HepG2 (cell line): ENCODE measurements around the gene ECD. TPM values are rescaled to one million over a fixed set of nuclear protein-coding genes. Genes with fewer than 3 reads are reported as not detected.

Experiments used
- CC2D1A ChIP-seq: sonication (generic); formaldehyde crosslinking; IDR thresholded peaks from 2 replicates; pipeline ENCODE4 v1.8.1; 2023; ENCODE audit warnings: mild to moderate bottlenecking, missing genetic modification reagents
- CTCF ChIP-seq: sonication (generic); formaldehyde crosslinking; IDR thresholded peaks from 2 replicates; pipeline ENCODE4 v1.5.0; 2020; ENCODE audit warnings: mild to moderate bottlenecking, missing genetic modification reagents, moderate library complexity
- HNRNPUL1 ChIP-seq: fragments of 200-400 bp; formaldehyde crosslinking; IDR thresholded peaks from 2 replicates; pipeline ENCODE4 v1.6.1; 2017; ENCODE audit warnings: low read depth, mild to moderate bottlenecking, low read length, moderate library complexity
- NFKBIZ ChIP-seq: IDR thresholded peaks from 2 replicates; pipeline ENCODE4 v1.6.1; 2018; ENCODE audit warnings: missing genetic modification reagents, missing compliant biosample characterization
- NR3C1 ChIP-seq: sonication (generic); formaldehyde crosslinking; IDR thresholded peaks from 2 replicates; pipeline ENCODE4 v1.4.0; 2020; ENCODE audit warnings: missing genetic modification reagents
- PBX2 ChIP-seq: IDR thresholded peaks from 2 replicates; pipeline ENCODE4 v1.6.1; 2016; ENCODE audit warnings: control low read depth
- PRDM10 ChIP-seq: sonication (generic); formaldehyde crosslinking; IDR thresholded peaks from 2 replicates; pipeline ENCODE4 v1.4.0; 2020; ENCODE audit warnings: low read depth, missing genetic modification reagents
- RFX3 ChIP-seq: IDR thresholded peaks from 2 replicates; pipeline ENCODE4 v1.6.1; 2016; ENCODE audit warnings: missing biosample characterization, missing genetic modification reagents
- SMC3 ChIP-seq: IDR thresholded peaks from 2 replicates; pipeline ENCODE4 v1.6.1; 2011; ENCODE audit warnings: low read length, improper control_type of control experiment
- STAT5B ChIP-seq: sonication (generic); formaldehyde crosslinking; IDR thresholded peaks from 2 replicates; pipeline ENCODE4 v1.4.0; 2020; ENCODE audit warnings: missing genetic modification reagents
- TBL1XR1 ChIP-seq: fragments of 150-350 bp; IDR thresholded peaks from 2 replicates; pipeline ENCODE4 v1.6.1; 2014; ENCODE audit warnings: borderline replicate concordance, low read length; ENCODE audit not compliant: partially characterized antibody
- TFE3 ChIP-seq: IDR thresholded peaks from 2 replicates; pipeline ENCODE4 v1.6.1; 2016
- ZBED4 ChIP-seq: sonication (generic); formaldehyde crosslinking; IDR thresholded peaks from 2 replicates; pipeline ENCODE4 v1.4.0; 2020; ENCODE audit warnings: missing genetic modification reagents, borderline replicate concordance
- ZNF274 ChIP-seq: sonication (generic); formaldehyde crosslinking; IDR thresholded peaks from 2 replicates; pipeline ENCODE4 v1.5.1; 2020; ENCODE audit warnings: mild to moderate bottlenecking, missing genetic modification reagents
- ZNF33B ChIP-seq: sonication (generic); formaldehyde crosslinking; IDR thresholded peaks from 2 replicates; pipeline ENCODE4 v1.5.1; 2020; ENCODE audit warnings: mild to moderate bottlenecking, missing genetic modification reagents
- ZNF572 ChIP-seq: sonication (generic); formaldehyde crosslinking; IDR thresholded peaks from 2 replicates; pipeline ENCODE4 v1.5.1; 2020; ENCODE audit warnings: mild to moderate bottlenecking, missing genetic modification reagents
- ZNF670 ChIP-seq: sonication (generic); formaldehyde crosslinking; IDR thresholded peaks from 2 replicates; pipeline ENCODE4 v1.8.0; 2022; ENCODE audit warnings: mild to moderate bottlenecking, missing genetic modification reagents, borderline replicate concordance
- polyA plus RNA-seq, 8 experiments: library from polyadenylated mRNA; depleted of rRNA in 3 of 8; stranded (reverse) in 7 of 8; unstranded in 1 of 8; fragments of >200 nt; fragmentation: Illumina TruSeq in 4 of 8; extraction: Trizol in 4 of 8; gene quantifications; 2 replicates each; pipeline versions ENCODE4 v1.2.1 to v1.2.3, GENCODE V29; 2011 to 2016; ENCODE audit warnings: low read depth in 4 of 8, missing spikeins in 1 of 8, mixed read lengths in 1 of 8; ENCODE audit not compliant: insufficient read depth in 1 of 8
- total RNA-seq, 5 experiments: library from RNA; depleted of rRNA; stranded (reverse); fragments of >200 nt; fragmentation: Illumina TruSeq; extraction: Trizol; gene quantifications; 2 replicates each; pipeline ENCODE4 v1.2.3, GENCODE V29; 2016; ENCODE audit warnings: low read depth in 1 of 5

ECD gene
- total and polyA plus RNA-seq, 2 of the 13 experiments (the other 11 are each of a cell fraction or from before 2014, with no cell fraction given): 21.5 to 27.6 TPM

GRCh38 chr10:73167783-73168464, at the start of gene ECD, which contains the start of gene FAM149B1 (continued):
- TF ChIP-seq CC2D1A (CRISPR knock-in tag) (no peak; the same call in 1 of the 2 replicates), ZNF33B (CRISPR knock-in tag) (no peak; the same call in 1 of the 2 replicates), TBL1XR1 (peak; percentile 23), NFKBIZ (CRISPR knock-in tag) (no peak), CTCF (peak; percentile 66), STAT5B (CRISPR knock-in tag) (no peak), ZNF572 (CRISPR knock-in tag) (peak; percentile 72; the same call in 1 of the 2 replicates), ZNF670 (peak; percentile 89; the same call in 1 of the 2 replicates), PRDM10 (peak; percentile 57; the same call in 1 of the 2 replicates), HNRNPUL1 (no peak), TFE3 (CRISPR knock-in tag) (peak; percentile 63; the same call in 1 of the 2 replicates), SMC3 (no peak), PBX2 (no peak), ZBED4 (CRISPR knock-in tag) (no peak; the same call in 1 of the 2 replicates), RFX3 (CRISPR knock-in tag) (no peak), NR3C1 (CRISPR knock-in tag) (no peak), ZNF274 (CRISPR knock-in tag) (peak; percentile 23; the same call in 1 of the 2 replicates)
